SK-N-SH treated with all-trans-retinoic acid at 6 μM for 48 hours (cell line): ENCODE measurements around the gene ZFYVE28.

Experiments
- ATAC-seq: fragments of 200-7000 bp; cut with Tn5 transposase; 3 replicates; pipeline ENCODE4 v1.9.1; 2020; ENCODE audit warnings: mild to moderate bottlenecking, moderate library complexity
- ARNTL ChIP-seq: fragments of 450-650 bp; formaldehyde crosslinking; IDR thresholded peaks from 2 replicates; pipeline ENCODE4 v1.5.0; 2020; ENCODE audit warnings: low read depth, mild to moderate bottlenecking, moderate library complexity, borderline replicate concordance
- BACH2 ChIP-seq: fragments of 250-450 bp; sonication (Bioruptor Pico); IDR thresholded peaks from 2 replicates; pipeline ENCODE4 v1.9.0; 2021; ENCODE audit warnings: mild to moderate bottlenecking, borderline replicate concordance
- CREB5 ChIP-seq: fragments of 250-450 bp; sonication (Bioruptor Pico); IDR thresholded peaks from 2 replicates; pipeline ENCODE4 v1.5.1; 2020; ENCODE audit warnings: low read depth, mild to moderate bottlenecking, moderate library complexity
- CSDC2 ChIP-seq: fragments of 250-450 bp; sonication (Bioruptor Pico); IDR thresholded peaks from 2 replicates; pipeline ENCODE4 v1.5.0; 2020; ENCODE audit warnings: mild to moderate bottlenecking, moderate library complexity
- CSRNP3 ChIP-seq: fragments of 250-450 bp; sonication (Bioruptor Pico); IDR thresholded peaks from 2 replicates; pipeline ENCODE4 v1.5.1; 2021; ENCODE audit warnings: mild to moderate bottlenecking, moderate library complexity
- GLIS3 ChIP-seq: fragments of 250-450 bp; sonication (Bioruptor Pico); IDR thresholded peaks from 2 replicates; pipeline ENCODE4 v1.5.0; 2020; ENCODE audit warnings: mild to moderate bottlenecking, moderate library complexity
- ISL1 ChIP-seq: fragments of 250-450 bp; sonication (Bioruptor Pico); IDR thresholded peaks from 2 replicates; pipeline ENCODE4 v2.1.2; 2022; ENCODE audit warnings: mild to moderate bottlenecking, moderate library complexity
- OSR1 ChIP-seq: fragments of 250-450 bp; sonication (Bioruptor Pico); IDR thresholded peaks from 2 replicates; pipeline ENCODE4 v1.8.0; 2022; ENCODE audit warnings: moderate library complexity, mild to moderate bottlenecking, inconsistent platforms
- PATZ1 ChIP-seq: fragments of 250-450 bp; sonication (Bioruptor Pico); IDR thresholded peaks from 2 replicates; pipeline ENCODE4 v1.8.0; 2020; ENCODE audit warnings: mild to moderate bottlenecking, moderate library complexity, borderline replicate concordance
- POU6F1 ChIP-seq: fragments of 250-450 bp; sonication (Bioruptor Pico); IDR thresholded peaks from 2 replicates; pipeline ENCODE4 v1.8.0; 2021; ENCODE audit warnings: low read depth, mild to moderate bottlenecking, moderate library complexity, borderline replicate concordance
- PPARA ChIP-seq: fragments of 250-450 bp; sonication (Bioruptor Pico); IDR thresholded peaks from 2 replicates; pipeline ENCODE4 v1.5.0; 2020; ENCODE audit warnings: mild to moderate bottlenecking, borderline replicate concordance
- RARB ChIP-seq: fragments of 250-450 bp; sonication (Bioruptor Pico); IDR thresholded peaks from 2 replicates; pipeline ENCODE4 v1.8.0; 2021; ENCODE audit warnings: mild to moderate bottlenecking, moderate library complexity
- SNAI2 ChIP-seq: fragments of 250-450 bp; sonication (Bioruptor Pico); IDR thresholded peaks from 2 replicates; pipeline ENCODE4 v1.5.0; 2020; ENCODE audit warnings: mild to moderate bottlenecking, moderate library complexity
- TCF4 ChIP-seq: fragments of 250-450 bp; sonication (Bioruptor Pico); IDR thresholded peaks from 2 replicates; pipeline ENCODE4 v1.8.0; 2021; ENCODE audit warnings: mild to moderate bottlenecking, moderate library complexity, borderline replicate concordance
- TOX ChIP-seq: fragments of 250-450 bp; sonication (Bioruptor Pico); IDR thresholded peaks from 2 replicates; pipeline ENCODE4 v1.8.0; 2021; ENCODE audit warnings: mild to moderate bottlenecking, moderate library complexity, borderline replicate concordance
- TSHZ2 ChIP-seq: fragments of 250-450 bp; sonication (Bioruptor Pico); IDR thresholded peaks from 2 replicates; pipeline ENCODE4 v1.5.0; 2020; ENCODE audit warnings: mild to moderate bottlenecking, moderate library complexity
- ZC3H10 ChIP-seq: fragments of 250-450 bp; sonication (Bioruptor Pico); IDR thresholded peaks from 2 replicates; pipeline ENCODE4 v1.5.1; 2021; ENCODE audit warnings: mild to moderate bottlenecking, moderate library complexity
- ZFP3 ChIP-seq: fragments of 250-450 bp; sonication (Bioruptor Pico); IDR thresholded peaks from 2 replicates; pipeline ENCODE4 v1.5.0; 2020; ENCODE audit warnings: mild to moderate bottlenecking, moderate library complexity
- ZNF70 ChIP-seq: fragments of 450-650 bp; formaldehyde crosslinking; IDR thresholded peaks from 2 replicates; pipeline ENCODE4 v1.5.0; 2020; ENCODE audit warnings: mild to moderate bottlenecking, moderate library complexity
- ZNF8 ChIP-seq: fragments of 450-650 bp; formaldehyde crosslinking; IDR thresholded peaks from 2 replicates; pipeline ENCODE4 v1.5.0; 2020; ENCODE audit warnings: mild to moderate bottlenecking, moderate library complexity

Gene ZFYVE28

DNA sequence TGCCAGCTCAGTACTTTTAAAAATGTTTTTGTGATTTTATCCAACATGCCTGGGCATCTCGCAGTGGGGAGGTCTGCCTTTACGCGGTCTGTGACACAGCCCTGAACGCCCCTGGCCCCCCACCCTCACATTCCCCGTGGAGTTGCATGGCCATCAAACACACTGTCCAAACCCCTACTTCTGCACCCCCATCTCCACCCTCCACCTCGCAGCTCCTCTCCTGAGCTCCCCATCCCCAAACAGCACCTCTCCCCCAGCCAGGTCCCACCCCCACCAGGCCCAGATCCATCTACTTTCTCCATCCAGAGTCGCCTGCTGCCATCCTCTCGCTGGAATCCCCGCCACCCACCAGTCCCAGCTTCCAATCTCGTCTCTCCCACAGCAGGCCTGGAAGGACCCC, 9.5 kb downstream of the ZFYVE28 start:
- no peak for ATAC-seq
- TF ChIP-seq CSRNP3 (CRISPR knock-in tag) (no peak), GLIS3 (CRISPR knock-in tag) (no peak), TOX (CRISPR knock-in tag) (no peak), ZFP3 (no peak), PPARA (CRISPR knock-in tag) (no peak), TCF4 (CRISPR knock-in tag) (no peak), RARB (CRISPR knock-in tag) (no peak), OSR1 (no peak), ISL1 (no peak), PATZ1 (no peak), CREB5 (CRISPR knock-in tag) (no peak), BACH2 (CRISPR knock-in tag) (no peak)

- ATAC-seq, result no peak
- TF ChIP-seq PPARA (CRISPR knock-in tag), result no peak
- no peak for TF ChIP-seq POU6F1 (CRISPR knock-in tag)
- no peak for TF ChIP-seq CSDC2 (CRISPR knock-in tag)
- TF ChIP-seq ZFP3, result no peak
- TF ChIP-seq SNAI2 (CRISPR knock-in tag), result no peak
- no peak for TF ChIP-seq ZNF8 (CRISPR knock-in tag)
- TF ChIP-seq CREB5 (CRISPR knock-in tag), result no peak
- no peak for TF ChIP-seq GLIS3 (CRISPR knock-in tag)
- TF ChIP-seq ZNF70 (CRISPR knock-in tag), result no peak
- TF ChIP-seq TSHZ2, result no peak
- TF ChIP-seq ISL1, result no peak
- no peak for TF ChIP-seq ARNTL
- no peak for TF ChIP-seq TOX (CRISPR knock-in tag)
- no peak for TF ChIP-seq BACH2 (CRISPR knock-in tag)
- TF ChIP-seq TCF4 (CRISPR knock-in tag), result no peak
- no peak for TF ChIP-seq RARB (CRISPR knock-in tag)
- no peak for TF ChIP-seq ZC3H10 (CRISPR knock-in tag)
- TF ChIP-seq OSR1, result no peak
- no peak for TF ChIP-seq PATZ1
These were observed 10.0 kb downstream of the ZFYVE28 start for GRCh38 chr4:2408401-2408958.
